K562 (cell line): ENCODE results near the gene TMCC1.
A peak's percentile ranks its signal among the peaks of the same experiment; 100 is the strongest.

Source experiments
- EGR1 ChIP-seq: fragments of 450-650 bp; conservative IDR thresholded peaks from 2 replicates; pipeline ENCODE4 v1.6.1; 2017; ENCODE audit warnings: mild to moderate bottlenecking
- GABPB1 ChIP-seq: sonication (generic); formaldehyde crosslinking; IDR thresholded peaks from 2 replicates; pipeline ENCODE4 v1.8.0; 2022; ENCODE audit warnings: mild to moderate bottlenecking, missing genetic modification reagents
- TAF1 ChIP-seq: IDR thresholded peaks from 2 replicates; pipeline ENCODE4 v1.6.1; 2011; ENCODE audit warnings: mild to moderate bottlenecking, low read length, moderate library complexity; ENCODE audit not compliant: insufficient read depth, control insufficient read depth, severe bottlenecking; ENCODE audit errors: extremely low read depth
- ZZZ3 ChIP-seq: fragments of 450-650 bp; IDR thresholded peaks from 2 replicates; pipeline ENCODE4 v1.6.1; 2016; ENCODE audit warnings: antibody characterized with exemption, mild to moderate bottlenecking, moderate library complexity

DNA sequence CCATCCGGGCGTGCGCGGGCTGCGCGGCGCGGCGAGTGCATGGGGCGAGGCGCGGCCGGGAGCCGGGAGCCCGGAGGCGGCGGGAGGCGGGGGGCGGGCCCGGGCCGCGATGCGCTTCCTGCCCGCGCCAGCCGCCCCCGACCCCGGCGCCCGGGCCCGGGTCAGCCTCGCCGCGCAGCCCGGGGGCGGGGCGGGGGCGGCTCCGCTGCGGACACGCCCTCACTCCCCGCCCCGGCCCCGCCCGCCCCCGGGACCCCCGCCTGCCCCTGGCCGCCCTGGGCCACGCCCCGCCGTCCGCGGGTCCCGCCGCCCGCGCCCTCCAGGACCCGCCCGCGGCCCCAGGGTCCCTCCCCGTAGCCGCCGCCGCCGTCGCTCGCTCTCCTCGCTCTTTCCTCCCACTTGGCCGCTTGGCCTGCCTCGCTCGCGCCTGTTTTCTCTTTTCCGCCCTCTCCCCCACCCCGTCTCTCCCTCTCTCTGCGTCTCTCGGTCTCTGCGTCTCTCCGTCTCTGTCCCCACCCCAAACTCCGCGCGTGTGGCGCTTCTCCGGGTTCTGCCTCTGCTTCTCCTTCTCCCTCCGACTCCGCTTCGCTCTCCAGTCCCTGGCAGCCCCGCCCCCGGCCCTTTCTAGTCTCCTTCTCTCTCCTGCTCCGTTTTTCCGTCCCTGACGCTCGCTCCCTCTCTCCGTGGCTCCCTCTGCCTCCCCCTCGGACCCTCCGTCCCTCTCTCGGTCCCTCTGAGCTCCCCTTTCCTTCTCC lies 286.7 kb downstream of the TMCC1 start, which contains the start of gene PLXND1:
- peak; percentile 56 for TF ChIP-seq EGR1
- TF ChIP-seq GABPB1 (CRISPR knock-in tag) = no peak
- no peak for TF ChIP-seq TAF1
- TF ChIP-seq ZZZ3 = no peak
